Right ventricle myocardium inferior (tissue), 1 donor: Measurements from ENCODE around the gene POTEI. TPM values are rescaled to one million over a fixed set of nuclear protein-coding genes. Genes with fewer than 3 reads are reported as not detected.
A peak's percentile ranks its signal among the peaks of the same experiment; 100 is the strongest.
"Not testable (repeated sequence)": the region's sequence is repeated elsewhere in the genome, so short reads cannot be mapped to it uniquely, and the experiment has no call there.

Experiments used
- ATAC-seq: fragments of 200-7000 bp; cut with Tn5 transposase; one replicate; pipeline ENCODE4 v1.9.1; 2020; ENCODE audit warnings: mild to moderate bottlenecking, moderate library complexity
- DNase-seq: peaks from one replicate; pipeline ENCODE4 v3.0.0; 2021; ENCODE audit errors: missing footprints
- intact Hi-C: fragments of 100-400 bp; cut with DNase I; formaldehyde crosslinking; loops from one replicate; pipeline ENCODE4 v1.11.0; 2022
- long read RNA-seq: library from polyadenylated mRNA; unstranded; transcript quantifications from one replicate; pipeline ENCODE4 v2.0.0, GENCODE V29; 2021
- total RNA-seq: library from RNA; stranded (reverse); fragmentation: NEBNext Ultra II Directional; extraction: Animal tissue kit (Norgen Biotek cat#: 25700); gene quantifications from one replicate; pipeline ENCODE4 v1.2.1, GENCODE V29; 2021
- donor health status: DM: no; HTN: yes; CAD: no; lungs with severe emphysema.

The POTEI gene
- total RNA-seq: not detected
- long read RNA-seq: 0 reads

- ATAC-seq, intact Hi-C loops, DNase-seq: not testable (repeated sequence)
Measured at GRCh38 chr2:130509228-130509627, at the start of gene POTEI. TSS of gene POTEI (minus strand) at chr2:130509328. CDS start at chr2:130509235, 93 bp downstream.

GRCh38 chr2:130556441-130556840 is 47.3 kb upstream of the POTEI start:
- ATAC-seq, intact Hi-C loops, DNase-seq: not testable (repeated sequence)

- ATAC-seq, intact Hi-C loops, DNase-seq: not testable (repeated sequence)
Measured at GRCh38 chr2:130554178-130554577, 45.0 kb upstream of the POTEI start.

DNA sequence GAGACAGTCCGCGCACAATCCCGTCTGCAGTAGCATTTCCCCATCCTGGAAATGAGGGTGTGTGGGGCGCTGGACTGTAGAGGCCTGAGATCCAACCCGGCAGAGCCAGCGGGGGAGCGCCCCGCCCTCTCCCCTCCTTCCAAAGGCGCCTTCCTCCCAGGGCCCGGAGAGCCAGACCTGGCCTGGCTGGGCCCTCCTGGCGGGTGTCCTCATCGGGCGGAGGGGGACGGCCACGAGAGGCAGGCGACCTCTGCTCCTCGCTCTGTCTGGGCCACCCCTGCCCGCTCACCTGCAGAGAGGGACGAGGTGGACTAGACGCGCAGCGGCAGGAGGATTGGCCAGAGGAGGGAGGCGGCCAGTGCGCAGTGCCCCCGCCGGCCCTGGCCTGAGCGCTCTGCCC is 40.3 kb upstream of the POTEI start:
- ATAC-seq: peak; percentile 23
- intact Hi-C loops, DNase-seq: not testable (repeated sequence)

- ATAC-seq, intact Hi-C loops, DNase-seq: not testable (repeated sequence)
Measured at GRCh38 chr2:130548418-130548817, 39.3 kb upstream of the POTEI start.

DNA sequence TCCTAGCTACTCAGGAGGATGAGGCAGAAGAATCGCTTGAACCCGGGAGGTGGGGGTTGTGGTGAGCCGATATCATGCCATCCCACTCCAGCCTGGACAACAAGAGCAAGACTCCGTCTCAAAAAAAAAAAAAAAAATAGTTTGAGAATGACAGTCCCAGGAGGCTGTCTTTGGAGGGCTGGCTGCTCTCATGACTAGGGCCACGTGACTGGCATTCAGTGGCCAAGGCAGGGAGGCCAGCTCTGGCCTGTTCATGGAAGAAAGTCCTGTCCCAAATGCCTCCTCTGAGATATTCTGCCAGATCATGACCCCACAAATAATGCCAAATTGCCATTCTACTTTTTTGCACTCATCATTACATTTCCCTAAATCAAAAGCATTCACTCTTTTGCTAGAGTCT is 35.9 kb upstream of the POTEI start:
- DNase-seq, ATAC-seq, intact Hi-C loops: not testable (repeated sequence)

GRCh38 chr2:130543785-130544528 is 34.8 kb upstream of the POTEI start:
- DNase-seq, intact Hi-C loops: not testable (repeated sequence)
- ATAC-seq: peak; percentile 56

DNA sequence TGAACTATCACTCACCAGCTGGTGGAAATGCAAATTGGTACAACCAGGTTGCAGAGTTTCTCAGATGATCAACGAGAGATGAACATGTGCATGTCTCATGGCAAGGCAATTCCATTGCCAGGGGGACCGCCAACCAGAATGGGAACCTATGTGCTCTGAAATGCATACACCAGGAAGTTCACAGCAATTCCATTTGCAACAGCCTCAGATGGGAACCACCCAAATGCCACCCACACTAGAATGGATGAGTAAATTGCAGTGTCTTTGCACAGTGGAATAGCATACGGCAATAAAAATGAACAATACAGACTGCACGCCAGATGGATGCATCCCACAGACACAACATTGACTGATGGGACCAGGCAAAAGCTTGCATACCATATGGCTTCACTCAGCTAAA is 33.7 kb upstream of the POTEI start:
- DNase-seq, ATAC-seq, intact Hi-C loops: not testable (repeated sequence)

- intact Hi-C loops, ATAC-seq, DNase-seq: not testable (repeated sequence)
Measured at GRCh38 chr2:130538271-130538670, 29.1 kb upstream of the POTEI start.

DNA sequence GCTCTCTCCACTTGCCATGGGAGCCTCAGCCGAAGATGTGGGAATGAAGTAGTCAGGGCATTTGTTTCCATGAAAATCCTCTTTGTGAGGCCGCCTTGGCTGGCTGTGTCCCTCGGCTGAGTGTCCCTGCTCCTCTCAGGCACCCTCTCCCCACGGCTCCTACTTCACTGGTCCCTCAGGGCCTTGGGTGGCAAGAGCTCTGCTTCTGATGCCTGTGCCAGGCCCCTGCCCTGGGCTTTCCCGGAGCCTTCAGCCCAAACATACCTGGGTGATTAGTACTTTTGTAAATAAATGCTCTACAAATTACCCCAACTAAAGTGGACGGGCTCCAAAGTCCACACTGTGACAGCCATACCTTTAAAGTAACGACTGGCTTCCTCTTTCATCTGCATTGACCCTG is 27.5 kb upstream of the POTEI start:
- ATAC-seq, DNase-seq, intact Hi-C loops: not testable (repeated sequence)

GRCh38 chr2:130531672-130532071 is 22.5 kb upstream of the POTEI start:
- intact Hi-C loops, ATAC-seq, DNase-seq: not testable (repeated sequence)

- DNase-seq, intact Hi-C loops, ATAC-seq: not testable (repeated sequence)
Measured at GRCh38 chr2:130531225-130531624, 22.1 kb upstream of the POTEI start.

DNA sequence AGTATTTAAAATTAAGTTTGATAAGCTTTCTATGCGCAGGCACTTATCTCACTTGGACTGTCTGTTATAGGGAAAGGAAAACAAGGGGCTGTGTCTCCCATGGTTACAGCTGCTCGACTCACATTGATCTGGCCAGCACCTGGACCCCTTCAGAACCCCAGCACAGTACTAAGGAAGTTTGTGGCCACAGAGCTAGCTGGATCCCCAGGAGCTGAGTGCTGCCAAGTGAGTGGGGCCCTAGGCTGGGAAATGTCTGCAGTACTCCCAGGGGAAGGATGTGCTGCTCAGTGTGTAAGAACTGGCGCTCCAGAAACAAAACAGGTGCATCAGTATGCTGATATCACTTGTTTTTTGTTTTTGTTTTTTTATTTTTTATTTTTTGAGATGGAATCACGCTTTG is 21.1 kb upstream of the POTEI start:
- intact Hi-C loops, ATAC-seq, DNase-seq: not testable (repeated sequence)

GRCh38 chr2:130529545-130529944 is 20.4 kb upstream of the POTEI start:
- DNase-seq, ATAC-seq, intact Hi-C loops: not testable (repeated sequence)

GRCh38 chr2:130527365-130527967 is 18.3 kb upstream of the POTEI start:
- intact Hi-C loops, DNase-seq, ATAC-seq: not testable (repeated sequence)

- DNase-seq, intact Hi-C loops, ATAC-seq: not testable (repeated sequence)
Measured at GRCh38 chr2:130522390-130522789, 13.3 kb upstream of the POTEI start.

DNA sequence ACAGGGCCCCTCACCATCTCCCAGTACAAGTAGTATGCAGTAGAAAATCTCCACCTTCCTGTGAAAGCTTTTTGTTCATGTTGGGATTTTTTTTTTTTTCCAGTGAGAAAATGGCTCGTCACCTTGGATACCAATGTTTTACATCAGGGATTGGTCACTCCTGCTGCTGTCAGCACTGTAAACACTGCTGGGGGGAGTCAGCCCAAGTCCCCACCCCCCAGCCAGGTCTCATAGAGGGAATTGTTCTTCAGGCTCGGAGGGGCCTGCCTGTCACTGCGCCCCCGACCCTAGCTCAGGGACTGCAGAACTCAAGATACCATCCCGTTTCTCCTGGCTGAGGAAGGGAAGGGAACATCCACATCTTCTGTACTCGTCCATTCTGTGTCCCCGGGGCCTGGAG is 11.9 kb upstream of the POTEI start, which contains the start of gene CFC1B:
CFC1B (plus strand) TSS at position 231 of the 400 bp plus-strand sequence. CDS start 263 bp downstream, outside the sequence.
- ATAC-seq, DNase-seq, intact Hi-C loops: not testable (repeated sequence)

GRCh38 chr2:130518516-130519106 is 9.5 kb upstream of the POTEI start:
- intact Hi-C loops, DNase-seq: not testable (repeated sequence)
- peak; percentile 78 for ATAC-seq
